Neural progenitor cell (in vitro differentiated cells): ENCODE data around the gene SNUPN. TPM values are rescaled to one million over a fixed set of nuclear protein-coding genes. Genes with fewer than 3 reads are reported as not detected.
A peak's percentile ranks its signal among the peaks of the same experiment; 100 is the strongest.

Experiments used
- DNase-seq: peaks from one replicate; pipeline ENCODE4 v3.0.0-alpha.2; 2016; ENCODE audit warnings: low spot score
- H2AFZ ChIP-seq: fragments of 200-600 bp; sonication (generic); replicated peaks from 2 replicates; pipeline ENCODE4 v1.6.1; 2016; ENCODE audit warnings: antibody characterized with exemption
- H3F3A ChIP-seq: fragments of 200-600 bp; sonication (generic); 2 replicates; pipeline ENCODE4 v1.6.1; 2016; ENCODE audit warnings: antibody characterized with exemption, low read depth
- H3K27ac ChIP-seq: fragments of 200-600 bp; sonication (generic); 2 replicates; pipeline ENCODE4 v1.5.1; 2016; ENCODE audit warnings: mild to moderate bottlenecking
- H3K27me3 ChIP-seq: fragments of 200-600 bp; sonication (generic); 2 replicates; pipeline ENCODE4 v1.6.1; 2016; ENCODE audit warnings: mild to moderate bottlenecking, moderate library complexity
- H3K36me3 ChIP-seq: fragments of 200-600 bp; sonication (generic); 2 replicates; pipeline ENCODE4 v1.5.1; 2016
- H3K4me1 ChIP-seq: fragments of 200-600 bp; sonication (generic); 2 replicates; pipeline ENCODE4 v1.6.1; 2016; ENCODE audit warnings: mixed run types
- H3K4me2 ChIP-seq: fragments of 200-600 bp; sonication (generic); 2 replicates; pipeline ENCODE4 v1.6.1; 2016
- H3K4me3 ChIP-seq: fragments of 200-600 bp; sonication (generic); 2 replicates; pipeline ENCODE4 v1.5.1; 2016
- H3K79me2 ChIP-seq: fragments of 200-600 bp; sonication (generic); 2 replicates; pipeline ENCODE4 v1.6.1; 2016; ENCODE audit warnings: low read depth
- H3K9ac ChIP-seq: fragments of 200-600 bp; sonication (generic); 2 replicates; pipeline ENCODE4 v1.6.1; 2016
- H3K9me3 ChIP-seq: fragments of 200-600 bp; sonication (generic); 2 replicates; pipeline ENCODE4 v1.5.1; 2016; ENCODE audit warnings: low read depth
- H4K20me1 ChIP-seq: fragments of 200-600 bp; sonication (generic); 2 replicates; pipeline ENCODE4 v1.6.1; 2016; ENCODE audit warnings: low read depth
- H3K27ac Mint-ChIP-seq: 3 replicates; pipeline ENCODE4 v1.8.0; 2021; ENCODE audit warnings: mixed read lengths
- H3K27me3 Mint-ChIP-seq: 2 replicates; pipeline ENCODE4 v1.8.0; 2022; ENCODE audit warnings: low read depth, mild to moderate bottlenecking, inconsistent platforms, moderate library complexity, mixed read lengths; ENCODE audit not compliant: insufficient read depth
- H3K36me3 Mint-ChIP-seq: 3 replicates; pipeline ENCODE4 v1.8.0; 2021; ENCODE audit warnings: mixed read lengths
- H3K4me1 Mint-ChIP-seq: 3 replicates; pipeline ENCODE4 v1.8.0; 2021; ENCODE audit warnings: mixed read lengths
- H3K4me3 Mint-ChIP-seq: 3 replicates; pipeline ENCODE4 v1.8.0; 2021; ENCODE audit warnings: mild to moderate bottlenecking, moderate library complexity, mixed read lengths
- H3K9me3 Mint-ChIP-seq: 3 replicates; pipeline ENCODE4 v1.8.0; 2020; ENCODE audit warnings: mixed read lengths
- CTCF ChIP-seq: fragments of 200-600 bp; sonication (generic); IDR thresholded peaks from 2 replicates; pipeline ENCODE4 v1.5.1; 2017; ENCODE audit warnings: antibody characterized with exemption, mild to moderate bottlenecking
- EZH2 ChIP-seq: fragments of 200-600 bp; sonication (generic); IDR thresholded peaks from 2 replicates; pipeline ENCODE4 v1.6.1; 2017; ENCODE audit warnings: antibody characterized with exemption, mild to moderate bottlenecking, moderate library complexity
- EZH2phosphoT487 ChIP-seq: fragments of 200-600 bp; sonication (generic); IDR thresholded peaks from 2 replicates; pipeline ENCODE4 v1.6.1; 2017; ENCODE audit warnings: antibody characterized with exemption
- total RNA-seq: library from RNA; depleted of rRNA; stranded (reverse); fragments of >200 nt; gene quantifications from 2 replicates; pipeline ENCODE4 v1.2.3, GENCODE V29; 2015; ENCODE audit warnings: low replicate concordance

The SNUPN gene
- total RNA-seq, 1 donor from 2014 or later, result 18.4 TPM

GRCh38 chr15:75669191-75669878, 43.8 kb upstream of the SNUPN start:
- H3K27ac ChIP-seq, result no peak overlapping the region
- H3K4me1 ChIP-seq, result peaks cover 17% of the 10 kb centered on the region
- TF ChIP-seq EZH2 (no peak), EZH2phosphoT487 (no peak), CTCF (no peak)
- H2AFZ ChIP-seq, result no peak overlapping the region
- no peak overlapping the region for H3K4me2 ChIP-seq
- no peaks in the 10 kb centered on the region for H3F3A ChIP-seq
- Mint-ChIP-seq H3K36me3 (no peaks in the 10 kb centered on the region), H3K27ac (peak overlapping the region; percentile 63), H3K9me3 (no peaks in the 10 kb centered on the region), H3K4me3 (no peak overlapping the region), H3K27me3 (peaks cover 8% of the 10 kb centered on the region), H3K4me1 (peaks cover 11% of the 10 kb centered on the region)
- H3K27me3 ChIP-seq, result no peaks in the 10 kb centered on the region
- H3K4me3 ChIP-seq, result no peak overlapping the region
- no peak overlapping the region for H3K9ac ChIP-seq
- no peaks in the 10 kb centered on the region for H3K79me2 ChIP-seq
- no peaks in the 10 kb centered on the region for H4K20me1 ChIP-seq
- DNase-seq, result no peak
- H3K9me3 ChIP-seq, result no peaks in the 10 kb centered on the region
- H3K36me3 ChIP-seq, result no peaks in the 10 kb centered on the region

GRCh38 chr15:75666823-75667501, 41.4 kb upstream of the SNUPN start:
- H3K4me3 ChIP-seq, result no peak overlapping the region
- TF ChIP-seq EZH2phosphoT487, result no peak
- no peak for TF ChIP-seq EZH2
- no peak for TF ChIP-seq CTCF
- Mint-ChIP-seq H3K36me3 (no peaks in the 10 kb centered on the region), H3K4me1 (peaks cover 6% of the 10 kb centered on the region), H3K27ac (no peak overlapping the region), H3K27me3 (peaks cover 8% of the 10 kb centered on the region), H3K4me3 (no peak overlapping the region), H3K9me3 (no peaks in the 10 kb centered on the region)
- H4K20me1 ChIP-seq, result peaks cover 2% of the 10 kb centered on the region
- H3K9ac ChIP-seq, result no peak overlapping the region
- no peak overlapping the region for H2AFZ ChIP-seq
- H3K9me3 ChIP-seq, result no peaks in the 10 kb centered on the region
- H3K4me1 ChIP-seq, result peaks cover 3% of the 10 kb centered on the region
- no peaks in the 10 kb centered on the region for H3K79me2 ChIP-seq
- H3K27ac ChIP-seq, result no peak overlapping the region
- no peak overlapping the region for H3K4me2 ChIP-seq
- no peaks in the 10 kb centered on the region for H3K36me3 ChIP-seq
- H3F3A ChIP-seq, result no peaks in the 10 kb centered on the region
- H3K27me3 ChIP-seq, result no peaks in the 10 kb centered on the region
- no peak for DNase-seq

GRCh38 chr15:75663931-75664421, 38.5 kb upstream of the SNUPN start:
- no peaks in the 10 kb centered on the region for H3F3A ChIP-seq
- no peaks in the 10 kb centered on the region for H3K79me2 ChIP-seq
- H3K4me3 ChIP-seq, result no peak overlapping the region
- no peak overlapping the region for H3K4me3 Mint-ChIP-seq
- no peak for TF ChIP-seq EZH2phosphoT487
- TF ChIP-seq CTCF, result no peak
- TF ChIP-seq EZH2, result no peak
- peaks cover 2% of the 10 kb centered on the region for H3K27me3 Mint-ChIP-seq
- no peak overlapping the region for H3K27ac Mint-ChIP-seq
- no peak for DNase-seq
- H3K36me3 ChIP-seq, result no peaks in the 10 kb centered on the region
- H3K4me1 Mint-ChIP-seq, result peaks cover 3% of the 10 kb centered on the region
- peaks cover 13% of the 10 kb centered on the region for H4K20me1 ChIP-seq
- peaks cover 3% of the 10 kb centered on the region for H3K36me3 Mint-ChIP-seq
- no peaks in the 10 kb centered on the region for H3K27me3 ChIP-seq
- H3K4me1 ChIP-seq, result no peaks in the 10 kb centered on the region
- H3K9me3 ChIP-seq, result no peaks in the 10 kb centered on the region
- H2AFZ ChIP-seq, result no peak overlapping the region
- H3K9ac ChIP-seq, result no peak overlapping the region
- no peaks in the 10 kb centered on the region for H3K9me3 Mint-ChIP-seq
- H3K27ac ChIP-seq, result no peak overlapping the region
- no peak overlapping the region for H3K4me2 ChIP-seq
